Body of pancreas (tissue), 4 donors: ENCODE results near the gene ARHGAP6. TPM values are rescaled to one million over a fixed set of nuclear protein-coding genes. Genes with fewer than 3 reads are reported as not detected.

Experiments
- ATAC-seq: fragments of 150-250 bp; one replicate; pipeline ENCODE4 v1.9.1; 2016
- DNase-seq, 4 donors: peaks; one replicate each; pipeline ENCODE4 v3.0.0-alpha.2; 2019
- H3K27ac ChIP-seq, 4 donors: fragments of 200-600 bp; sonication (generic); 1 replicate in 3 of 4; 2 replicates in 1 of 4; pipeline versions ENCODE4 v1.5.1 to v1.6.1; 2016 to 2019; ENCODE audit warnings: mild to moderate bottlenecking in 1 of 4, mixed read lengths in 1 of 4, moderate library complexity in 1 of 4
- H3K27me3 ChIP-seq, 2 donors: fragments of 200-600 bp; sonication (generic); one replicate each; pipeline ENCODE4 v1.6.0; 2016; ENCODE audit warnings: mild to moderate bottlenecking in 1 of 2
- H3K36me3 ChIP-seq, 2 donors: fragments of 200-600 bp; sonication (generic); replicated peaks in 1 of 2; 2 replicates each; pipeline ENCODE4 v1.5.1; 2016; ENCODE audit warnings: low read depth in 2 of 2; ENCODE audit not compliant: insufficient read depth in 1 of 2
- H3K4me1 ChIP-seq: fragments of 200-600 bp; sonication (generic); one replicate; pipeline ENCODE4 v1.6.0; 2016
- H3K4me3 ChIP-seq, 2 donors: fragments of 200-600 bp; sonication (generic); 1 replicate in 1 of 2; 2 replicates in 1 of 2; pipeline ENCODE4 v1.5.1; 2016 to 2019
- H3K9me3 ChIP-seq, 3 donors: fragments of 200-600 bp; sonication (generic); 1 replicate in 2 of 3; 2 replicates in 1 of 3; pipeline ENCODE4 v1.5.1; 2016
- POLR2A ChIP-seq, 3 donors: fragments of 450-650 bp; IDR thresholded peaks; one replicate each; pipeline ENCODE4 v1.6.1; 2016; ENCODE audit warnings: antibody characterized with exemption in 3 of 3, mild to moderate bottlenecking in 2 of 3
- WGBS, 2 donors: methylation state at CpG; one replicate each; pipeline ENCODE4 v1.1.5; 2017; 5-methylcytosine and 5-hydroxymethylcytosine counted together
- intact Hi-C: fragments of 100-400 bp; cut with DNase I; formaldehyde crosslinking; loops from one replicate; pipeline ENCODE4 v1.15.1; 2023
- total RNA-seq, 2 donors: library from RNA; depleted of rRNA; stranded (reverse); fragments of >200 nt; gene quantifications; one replicate each; pipeline ENCODE4 v1.1.0, GENCODE V29; 2016
- TF ChIP-seq, protein P1 (sequence below), 7 experiments: fragments of 450-650 bp in 4 of 7; fragments of 200-600 bp in 3 of 7; sonication (generic) in 3 of 7; IDR thresholded peaks; one replicate each; pipeline ENCODE4 v1.5.1; 2016 to 2019; ENCODE audit warnings: antibody characterized with exemption in 7 of 7

ARHGAP6 gene, protein sequence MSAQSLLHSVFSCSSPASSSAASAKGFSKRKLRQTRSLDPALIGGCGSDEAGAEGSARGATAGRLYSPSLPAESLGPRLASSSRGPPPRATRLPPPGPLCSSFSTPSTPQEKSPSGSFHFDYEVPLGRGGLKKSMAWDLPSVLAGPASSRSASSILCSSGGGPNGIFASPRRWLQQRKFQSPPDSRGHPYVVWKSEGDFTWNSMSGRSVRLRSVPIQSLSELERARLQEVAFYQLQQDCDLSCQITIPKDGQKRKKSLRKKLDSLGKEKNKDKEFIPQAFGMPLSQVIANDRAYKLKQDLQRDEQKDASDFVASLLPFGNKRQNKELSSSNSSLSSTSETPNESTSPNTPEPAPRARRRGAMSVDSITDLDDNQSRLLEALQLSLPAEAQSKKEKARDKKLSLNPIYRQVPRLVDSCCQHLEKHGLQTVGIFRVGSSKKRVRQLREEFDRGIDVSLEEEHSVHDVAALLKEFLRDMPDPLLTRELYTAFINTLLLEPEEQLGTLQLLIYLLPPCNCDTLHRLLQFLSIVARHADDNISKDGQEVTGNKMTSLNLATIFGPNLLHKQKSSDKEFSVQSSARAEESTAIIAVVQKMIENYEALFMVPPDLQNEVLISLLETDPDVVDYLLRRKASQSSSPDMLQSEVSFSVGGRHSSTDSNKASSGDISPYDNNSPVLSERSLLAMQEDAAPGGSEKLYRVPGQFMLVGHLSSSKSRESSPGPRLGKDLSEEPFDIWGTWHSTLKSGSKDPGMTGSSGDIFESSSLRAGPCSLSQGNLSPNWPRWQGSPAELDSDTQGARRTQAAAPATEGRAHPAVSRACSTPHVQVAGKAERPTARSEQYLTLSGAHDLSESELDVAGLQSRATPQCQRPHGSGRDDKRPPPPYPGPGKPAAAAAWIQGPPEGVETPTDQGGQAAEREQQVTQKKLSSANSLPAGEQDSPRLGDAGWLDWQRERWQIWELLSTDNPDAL (N-terminal part only)
- total RNA-seq, result 10 to 100 TPM in 1 of 2 donors, 1 to 10 TPM in 1; 2.3 to 10.9 TPM

DNA sequence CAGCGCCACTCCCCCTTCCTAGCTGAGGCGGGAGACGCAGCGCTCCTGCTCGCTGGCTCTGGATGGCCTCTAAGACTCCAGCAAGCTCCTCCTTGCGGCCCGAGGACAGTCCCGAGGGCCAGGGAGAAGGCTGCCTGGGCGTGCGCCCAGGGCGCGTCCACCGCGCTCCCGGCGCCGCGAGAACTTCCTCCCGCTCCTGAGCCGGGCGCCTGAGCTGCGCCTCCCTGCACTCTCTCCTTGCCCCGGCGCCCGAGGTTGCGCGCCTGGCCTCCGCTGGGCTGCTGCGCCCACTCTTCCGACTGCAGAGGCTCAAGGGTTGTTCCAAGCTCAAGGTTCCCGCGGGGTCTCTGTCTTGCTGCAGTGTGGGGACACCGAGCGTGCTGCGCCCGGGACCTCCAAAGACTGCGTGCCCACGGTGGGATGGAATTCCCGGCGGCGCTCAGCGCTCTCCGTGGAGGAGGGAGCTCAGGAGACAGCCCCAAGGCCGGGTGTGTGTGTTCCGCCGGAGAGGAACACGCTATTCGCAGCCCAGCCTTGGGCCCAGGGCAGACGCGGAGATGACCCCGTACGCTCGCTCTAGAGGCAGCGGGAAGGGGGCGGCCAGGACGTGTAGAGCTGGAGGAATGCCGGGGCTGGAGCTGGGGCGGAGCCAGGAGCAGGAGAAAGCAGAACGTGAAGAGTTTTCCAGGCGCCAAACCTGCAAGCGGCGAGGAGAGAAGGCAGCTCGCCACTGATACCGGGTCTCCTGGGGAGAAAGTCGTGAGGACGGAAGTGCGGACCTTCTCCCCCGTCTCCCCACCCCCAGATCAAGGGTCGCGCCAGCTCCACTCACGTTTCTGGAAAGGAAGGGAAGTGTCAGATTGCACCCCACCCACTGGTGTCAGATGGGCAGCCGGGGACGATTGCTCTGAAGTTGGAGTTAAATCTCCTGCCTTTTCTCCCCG lies at the start of gene ARHGAP6:
TSS of gene ARHGAP6 (minus strand) at position 753 of the 944 bp plus-strand sequence. CDS start 1,092 bp downstream, outside the sequence.
- Histone ChIP-seq H3K9me3 (no peaks in the 10 kb centered on the region), H3K36me3 (no peaks in the 10 kb centered on the region), H3K27me3 (no peaks in the 10 kb centered on the region), H3K27ac (no peak within 1 kb of the TSS), H3K4me3 (no peak within 1 kb of the TSS), H3K4me1 (peaks cover 11% of the 10 kb centered on the region)
- ATAC-seq, result peak; percentile 24
- TF ChIP-seq POLR2A (IDR thresholded peaks at IDR 0.05), result no peak
- TF ChIP-seq, protein P1, sequence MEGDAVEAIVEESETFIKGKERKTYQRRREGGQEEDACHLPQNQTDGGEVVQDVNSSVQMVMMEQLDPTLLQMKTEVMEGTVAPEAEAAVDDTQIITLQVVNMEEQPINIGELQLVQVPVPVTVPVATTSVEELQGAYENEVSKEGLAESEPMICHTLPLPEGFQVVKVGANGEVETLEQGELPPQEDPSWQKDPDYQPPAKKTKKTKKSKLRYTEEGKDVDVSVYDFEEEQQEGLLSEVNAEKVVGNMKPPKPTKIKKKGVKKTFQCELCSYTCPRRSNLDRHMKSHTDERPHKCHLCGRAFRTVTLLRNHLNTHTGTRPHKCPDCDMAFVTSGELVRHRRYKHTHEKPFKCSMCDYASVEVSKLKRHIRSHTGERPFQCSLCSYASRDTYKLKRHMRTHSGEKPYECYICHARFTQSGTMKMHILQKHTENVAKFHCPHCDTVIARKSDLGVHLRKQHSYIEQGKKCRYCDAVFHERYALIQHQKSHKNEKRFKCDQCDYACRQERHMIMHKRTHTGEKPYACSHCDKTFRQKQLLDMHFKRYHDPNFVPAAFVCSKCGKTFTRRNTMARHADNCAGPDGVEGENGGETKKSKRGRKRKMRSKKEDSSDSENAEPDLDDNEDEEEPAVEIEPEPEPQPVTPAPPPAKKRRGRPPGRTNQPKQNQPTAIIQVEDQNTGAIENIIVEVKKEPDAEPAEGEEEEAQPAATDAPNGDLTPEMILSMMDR (IDR thresholded peaks at IDR 0.05), result no peak
- whole genome bisulfite sequencing, 2 donors, result 0 to 1% methylated on average over 3 to 29 of the region's 74 CpGs
- peak; percentile 5 to 12 (median 12) for DNase-seq
- intact Hi-C loops, result no loop called here

DNA sequence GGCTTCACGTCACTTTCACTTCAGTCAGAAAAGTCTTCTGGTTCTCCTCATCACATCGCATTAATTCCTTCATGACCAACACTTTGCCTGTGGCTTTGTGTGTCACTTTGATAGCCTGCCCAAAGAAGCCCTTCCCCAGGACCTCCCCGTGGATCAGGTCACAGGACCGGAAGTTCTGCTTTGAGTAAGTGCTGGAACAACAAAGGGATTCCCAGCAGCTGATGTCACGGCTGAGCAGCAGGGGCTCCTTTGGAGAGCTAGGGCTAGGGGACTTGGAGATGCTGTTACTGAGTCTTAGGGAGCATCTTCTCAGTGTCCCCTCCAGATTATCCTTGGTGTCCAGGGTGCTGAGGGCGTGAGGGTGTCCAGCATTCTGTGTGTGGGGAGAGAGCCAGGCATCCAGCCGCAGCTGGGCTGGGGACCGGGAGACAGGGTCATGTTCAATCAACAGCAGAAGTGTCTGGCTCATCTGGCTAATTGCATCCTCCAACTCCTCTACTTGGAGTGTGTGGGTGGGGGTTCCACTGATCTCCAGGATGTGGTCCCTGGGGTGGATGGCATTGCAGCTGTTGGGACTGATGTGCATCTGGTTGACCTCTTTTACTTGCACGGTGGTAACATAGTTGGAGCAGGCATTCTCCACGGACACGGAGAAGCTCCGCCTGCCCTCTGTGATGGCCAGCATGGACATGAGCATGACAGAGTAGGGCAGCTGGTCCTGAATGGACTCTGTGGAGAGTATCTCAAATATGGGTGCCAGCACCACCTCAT lies 39.2 kb upstream of the ARHGAP6 start:
- Histone ChIP-seq H3K27ac (no peak overlapping the region), H3K36me3 (no peaks in the 10 kb centered on the region), H3K9me3 (no peaks in the 10 kb centered on the region), H3K4me1 (no peaks in the 10 kb centered on the region), H3K4me3 (no peak overlapping the region), H3K27me3 (no peaks in the 10 kb centered on the region)
- DNase-seq, result no peak
- WGBS, 2 donors, result 72 to 86% methylated on average over 2 to 9 of the region's 12 CpGs
- intact Hi-C loops, result no loop called here
- no peak for ATAC-seq
- TF ChIP-seq, protein P1 (IDR thresholded peaks at IDR 0.05), result no peak
- TF ChIP-seq POLR2A (IDR thresholded peaks at IDR 0.05), result no peak

DNA sequence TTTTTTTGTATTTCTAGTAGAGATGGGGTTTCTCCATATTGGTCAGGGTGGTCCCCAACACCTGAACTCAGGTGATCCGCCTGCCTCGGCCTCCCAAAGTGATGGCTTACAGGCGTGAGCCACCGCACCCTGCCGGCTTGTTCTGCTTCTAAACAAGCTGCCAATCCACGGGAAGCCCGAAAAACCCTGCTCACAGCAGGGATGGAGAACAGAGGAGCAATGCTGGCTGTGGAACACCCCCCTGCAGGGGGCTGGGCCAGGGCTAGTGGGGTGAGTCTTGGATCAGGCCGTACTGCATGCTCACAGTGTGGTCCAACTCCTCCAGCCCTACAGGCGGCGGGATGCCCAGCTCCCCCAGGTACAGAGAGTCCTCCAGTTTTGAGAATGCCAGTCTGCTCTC lies 38.1 kb upstream of the ARHGAP6 start:
- H3K36me3 ChIP-seq, result no peaks in the 10 kb centered on the region
- no peak overlapping the region for H3K4me3 ChIP-seq
- 100% methylated on average over 5 of the region's 10 CpGs; no CpG with 5 or more reads in 1 of the 2 donors for WGBS, 2 donors
- no peak overlapping the region for H3K27ac ChIP-seq
- DNase-seq (no peak), ATAC-seq (no peak)
- intact Hi-C loops, result no loop called here
- H3K4me1 ChIP-seq, result no peaks in the 10 kb centered on the region
- no peak for TF ChIP-seq POLR2A (IDR thresholded peaks at IDR 0.05)
- TF ChIP-seq, protein P1 (IDR thresholded peaks at IDR 0.05), result no peak
- H3K9me3 ChIP-seq, result no peaks in the 10 kb centered on the region
- H3K27me3 ChIP-seq, result no peaks in the 10 kb centered on the region
